Heart left ventricle (tissue), 13 donors: ENCODE results near the gene AEBP1.

Experiments
- CTCF ChIP-seq, 12 donors: fragments of 200-600 bp; sonication (generic) in 4 of 12; IDR thresholded peaks; one replicate each; pipeline versions ENCODE4 v1.5.0 to v1.8.0; 2018 to 2022; ENCODE audit warnings: antibody characterized with exemption in 12 of 12, mild to moderate bottlenecking in 5 of 12
- POLR2A ChIP-seq, 2 donors: fragments of 450-650 bp; IDR thresholded peaks; one replicate each; pipeline ENCODE4 v1.6.1; 2017; ENCODE audit warnings: antibody characterized with exemption in 2 of 2, mild to moderate bottlenecking in 2 of 2, moderate library complexity in 2 of 2
- donor health status: ischemic (EF 13 %, LVEDD 7.1; RV severe dilation, severe dysfunction).
- donor health status: DM: no; HTN: yes; CAD: no.
- donor health status: DM: no; HTN: no; CAD: no.
- donor health status: ischemic (EF 25% LVEDD 6.9; RV normal size, moderate dysfunction).
- donor health status: ischemic (EF 25% LVEDD 5.7; RV mildly dilated, moderate dysfunction).
- donor health status: ischemic (EF 35%, LVEDD 5.7; RV mildly dilated, moderate dysfunction).
- donor health status: nonischemic (EF 11% LVEDD 7.7; RV severe dilation, severe dysfunction).
- donor health status: DM: yes; HTN: yes; CAD: no.
- donor health status: PGD.
- donor health status: ischemic (EF 29% LVEDD 5.4; RV normal size, mild dysfunction).
- donor health status: nonischemic (EF 23%, LVEDD 6.1; RV moderate dilation, normal function).

GRCh38 chr7:44057181-44057848 lies 46.8 kb upstream of the AEBP1 start:
- TF ChIP-seq CTCF (IDR thresholded peaks at IDR 0.05) (no peak), POLR2A (IDR thresholded peaks at IDR 0.05) (no peak)
